Measurements from ENCODE around the gene GMPPA.

The GMPPA gene

DNA sequence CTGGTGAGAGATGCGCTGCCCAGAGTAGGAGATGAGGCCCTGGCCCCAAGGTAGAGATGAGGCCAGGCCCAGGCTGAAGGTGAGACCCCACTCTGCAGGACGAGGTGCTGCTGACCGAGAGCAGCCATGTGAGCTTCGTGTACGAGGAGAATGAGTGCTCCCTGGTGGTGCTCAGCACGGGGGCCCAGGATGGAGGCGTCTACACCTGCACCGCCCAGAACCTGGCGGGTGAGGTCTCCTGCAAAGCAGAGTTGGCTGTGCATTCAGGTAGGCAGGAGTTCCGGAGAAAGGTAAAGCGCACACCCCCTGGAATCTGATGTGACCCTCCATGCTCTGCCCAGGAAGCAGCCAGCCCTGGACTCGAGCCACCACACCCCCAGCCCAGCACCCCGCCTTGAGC, 21.5 kb upstream of the GMPPA start:
- ATAC-seq: no peak
- no peak for TF ChIP-seq ISL1 (CRISPR knock-in tag; IDR thresholded peaks at IDR 0.05)
- no peak for TF ChIP-seq ZFP30 (CRISPR knock-in tag; IDR thresholded peaks at IDR 0.05)
- no peak for TF ChIP-seq ESRRG (CRISPR knock-in tag; IDR thresholded peaks at IDR 0.05)
- no peak for TF ChIP-seq PPARA (CRISPR knock-in tag; IDR thresholded peaks at IDR 0.05; ENCODE audit: borderline replicate concordance)
- TF ChIP-seq BACH2 (CRISPR knock-in tag; IDR thresholded peaks at IDR 0.05; ENCODE audit: borderline replicate concordance): no peak
- no peak for TF ChIP-seq ZFP3 (CRISPR knock-in tag; IDR thresholded peaks at IDR 0.05)

GRCh38 chr2:219477815-219478214, 20.9 kb upstream of the GMPPA start:
- no peak for TF ChIP-seq SNAI2 (CRISPR knock-in tag; IDR thresholded peaks at IDR 0.05)
- no peak for ATAC-seq

- no peak for ATAC-seq
- TF ChIP-seq ZNF565 (CRISPR knock-in tag; conservative IDR thresholded peaks at IDR 0.05; ENCODE audit: low read depth) (no peak), TCF4 (CRISPR knock-in tag; IDR thresholded peaks at IDR 0.05; ENCODE audit: borderline replicate concordance) (no peak), ESRRG (CRISPR knock-in tag; IDR thresholded peaks at IDR 0.05) (no peak), GLIS3 (CRISPR knock-in tag; IDR thresholded peaks at IDR 0.05) (no peak), ZC3H10 (CRISPR knock-in tag; IDR thresholded peaks at IDR 0.05) (no peak), CSDC2 (CRISPR knock-in tag; IDR thresholded peaks at IDR 0.05) (no peak), ZFP30 (CRISPR knock-in tag; IDR thresholded peaks at IDR 0.05) (no peak), OSR1 (CRISPR knock-in tag; IDR thresholded peaks at IDR 0.05) (no peak), TOX (CRISPR knock-in tag; IDR thresholded peaks at IDR 0.05; ENCODE audit: borderline replicate concordance) (no peak)
Measured at GRCh38 chr2:219478916-219479315, 19.8 kb upstream of the GMPPA start.

- TF ChIP-seq ZNF8 (CRISPR knock-in tag; IDR thresholded peaks at IDR 0.05): no peak
- no peak for TF ChIP-seq TCF4 (CRISPR knock-in tag; IDR thresholded peaks at IDR 0.05; ENCODE audit: borderline replicate concordance)
- no peak for TF ChIP-seq ARNTL (CRISPR knock-in tag; IDR thresholded peaks at IDR 0.05; ENCODE audit: borderline replicate concordance, low read depth)
- no peak for TF ChIP-seq ESRRG (CRISPR knock-in tag; IDR thresholded peaks at IDR 0.05)
- no peak for TF ChIP-seq CSRNP3 (CRISPR knock-in tag; IDR thresholded peaks at IDR 0.05)
- TF ChIP-seq RARB (CRISPR knock-in tag; IDR thresholded peaks at IDR 0.05): no peak
- no peak for TF ChIP-seq ZNF70 (CRISPR knock-in tag; IDR thresholded peaks at IDR 0.05)
- no peak for TF ChIP-seq SNAI2 (CRISPR knock-in tag; IDR thresholded peaks at IDR 0.05)
- TF ChIP-seq ZNF565 (CRISPR knock-in tag; conservative IDR thresholded peaks at IDR 0.05; ENCODE audit: low read depth): no peak
- no peak for ATAC-seq
Measured at GRCh38 chr2:219480004-219480403, 18.7 kb upstream of the GMPPA start.

GRCh38 chr2:219482674-219483405, 15.9 kb upstream of the GMPPA start:
- TF ChIP-seq ZFP30 (CRISPR knock-in tag; IDR thresholded peaks at IDR 0.05): no peak
- TF ChIP-seq ZNF565 (CRISPR knock-in tag; conservative IDR thresholded peaks at IDR 0.05; ENCODE audit: low read depth): no peak
- TF ChIP-seq ESRRG (CRISPR knock-in tag; IDR thresholded peaks at IDR 0.05): no peak
- no peak for TF ChIP-seq OSR1 (CRISPR knock-in tag; IDR thresholded peaks at IDR 0.05)
- TF ChIP-seq BACH2 (CRISPR knock-in tag; IDR thresholded peaks at IDR 0.05; ENCODE audit: borderline replicate concordance): no peak
- TF ChIP-seq PATZ1 (CRISPR knock-in tag; IDR thresholded peaks at IDR 0.05; ENCODE audit: borderline replicate concordance): no peak
- no peak for TF ChIP-seq ISL1 (CRISPR knock-in tag; IDR thresholded peaks at IDR 0.05)
- no peak for ATAC-seq

- TF ChIP-seq ESRRG (CRISPR knock-in tag; IDR thresholded peaks at IDR 0.05) (no peak), BACH2 (CRISPR knock-in tag; IDR thresholded peaks at IDR 0.05; ENCODE audit: borderline replicate concordance) (no peak), TOX (CRISPR knock-in tag; IDR thresholded peaks at IDR 0.05; ENCODE audit: borderline replicate concordance) (no peak), TCF4 (CRISPR knock-in tag; IDR thresholded peaks at IDR 0.05; ENCODE audit: borderline replicate concordance) (no peak), SNAI2 (CRISPR knock-in tag; IDR thresholded peaks at IDR 0.05) (no peak), TSHZ2 (CRISPR knock-in tag; IDR thresholded peaks at IDR 0.05) (no peak), PPARA (CRISPR knock-in tag; IDR thresholded peaks at IDR 0.05; ENCODE audit: borderline replicate concordance) (no peak), OSR1 (CRISPR knock-in tag; IDR thresholded peaks at IDR 0.05) (no peak), ZFP3 (CRISPR knock-in tag; IDR thresholded peaks at IDR 0.05) (no peak), CSDC2 (CRISPR knock-in tag; IDR thresholded peaks at IDR 0.05) (no peak)
- TF ChIP-seq, protein P1, sequence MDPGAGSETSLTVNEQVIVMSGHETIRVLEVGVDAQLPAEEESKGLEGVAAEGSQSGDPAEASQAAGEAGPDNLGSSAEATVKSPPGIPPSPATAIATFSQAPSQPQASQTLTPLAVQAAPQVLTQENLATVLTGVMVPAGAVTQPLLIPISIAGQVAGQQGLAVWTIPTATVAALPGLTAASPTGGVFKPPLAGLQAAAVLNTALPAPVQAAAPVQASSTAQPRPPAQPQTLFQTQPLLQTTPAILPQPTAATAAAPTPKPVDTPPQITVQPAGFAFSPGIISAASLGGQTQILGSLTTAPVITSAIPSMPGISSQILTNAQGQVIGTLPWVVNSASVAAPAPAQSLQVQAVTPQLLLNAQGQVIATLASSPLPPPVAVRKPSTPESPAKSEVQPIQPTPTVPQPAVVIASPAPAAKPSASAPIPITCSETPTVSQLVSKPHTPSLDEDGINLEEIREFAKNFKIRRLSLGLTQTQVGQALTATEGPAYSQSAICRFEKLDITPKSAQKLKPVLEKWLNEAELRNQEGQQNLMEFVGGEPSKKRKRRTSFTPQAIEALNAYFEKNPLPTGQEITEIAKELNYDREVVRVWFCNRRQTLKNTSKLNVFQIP (CRISPR knock-in tag; IDR thresholded peaks at IDR 0.05; ENCODE audit: borderline replicate concordance, low read depth): no peak
- ATAC-seq: no peak
Measured at GRCh38 chr2:219483451-219484342, 15.0 kb upstream of the GMPPA start.
